Left ventricle myocardium inferior (tissue), 1 donor: Measurements from ENCODE around the gene NRXN3. TPM values are rescaled to one million over a fixed set of nuclear protein-coding genes. Genes with fewer than 3 reads are reported as not detected.

ENCODE experiments used
- DNase-seq: peaks from one replicate; pipeline ENCODE4 v3.0.0-alpha.2; 2020
- H3K27ac ChIP-seq: fragments of 200-600 bp; replicated peaks from 2 replicates; pipeline ENCODE4 v1.8.0; 2021
- H3K27me3 ChIP-seq: fragments of 200-600 bp; 2 replicates; pipeline ENCODE4 v1.8.0; 2021; ENCODE audit warnings: low read depth
- H3K36me3 ChIP-seq: fragments of 200-600 bp; 2 replicates; pipeline ENCODE4 v1.8.0; 2021
- H3K4me1 ChIP-seq: fragments of 200-600 bp; 2 replicates; pipeline ENCODE4 v1.8.0; 2021
- H3K4me3 ChIP-seq: fragments of 200-600 bp; 2 replicates; pipeline ENCODE4 v1.8.0; 2021; ENCODE audit warnings: mild to moderate bottlenecking, moderate library complexity
- H3K9me3 ChIP-seq: fragments of 200-600 bp; replicated peaks from 2 replicates; pipeline ENCODE4 v1.8.0; 2021
- intact Hi-C: fragments of 100-400 bp; cut with micrococcal nuclease; formaldehyde crosslinking; loops from one replicate; pipeline ENCODE4 v1.11.0; 2022
- total RNA-seq: library from RNA; stranded (reverse); fragmentation: NEBNext Ultra II Directional; extraction: Animal tissue kit (Norgen Biotek cat#: 25700); gene quantifications from one replicate; pipeline ENCODE4 v1.2.1, GENCODE V29; 2021
- TF ChIP-seq, protein P1 (sequence below): fragments of 200-600 bp; IDR thresholded peaks from 2 replicates; pipeline ENCODE4 v1.8.0; 2021; ENCODE audit warnings: antibody characterized with exemption, mild to moderate bottlenecking, borderline replicate concordance
- donor health status: DM: no; HTN: yes; CAD: no; lungs with severe emphysema.

NRXN3 gene
- total RNA-seq, 1 donor from 2014 or later, result 1.2 TPM

DNA sequence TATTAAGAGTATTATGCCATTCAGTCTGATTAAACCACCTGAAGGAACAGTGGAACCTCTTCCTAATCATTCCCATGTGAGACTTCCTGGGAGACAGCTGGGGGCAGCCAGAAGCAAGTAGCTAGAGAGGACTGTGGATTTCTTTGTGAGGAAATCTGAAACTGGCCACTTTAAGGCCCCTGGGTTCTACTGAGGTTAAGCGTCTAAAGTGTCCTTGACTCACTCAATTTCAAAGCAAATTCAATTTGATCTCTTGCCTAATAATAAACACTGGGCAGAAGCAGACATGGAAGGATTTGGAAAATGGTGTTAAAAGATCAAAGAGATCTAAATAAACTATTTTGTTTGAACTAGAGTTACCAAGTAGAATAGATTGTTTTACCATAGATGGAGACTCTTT is 909.9 kb downstream of the NRXN3 start:
- Histone ChIP-seq H3K27me3 (no peaks in the 10 kb centered on the region), H3K4me1 (no peaks in the 10 kb centered on the region), H3K4me3 (no peak overlapping the region), H3K9me3 (no peaks in the 10 kb centered on the region), H3K36me3 (no peaks in the 10 kb centered on the region), H3K27ac (no peak overlapping the region)
- no peak for DNase-seq
- TF ChIP-seq, protein P1, sequence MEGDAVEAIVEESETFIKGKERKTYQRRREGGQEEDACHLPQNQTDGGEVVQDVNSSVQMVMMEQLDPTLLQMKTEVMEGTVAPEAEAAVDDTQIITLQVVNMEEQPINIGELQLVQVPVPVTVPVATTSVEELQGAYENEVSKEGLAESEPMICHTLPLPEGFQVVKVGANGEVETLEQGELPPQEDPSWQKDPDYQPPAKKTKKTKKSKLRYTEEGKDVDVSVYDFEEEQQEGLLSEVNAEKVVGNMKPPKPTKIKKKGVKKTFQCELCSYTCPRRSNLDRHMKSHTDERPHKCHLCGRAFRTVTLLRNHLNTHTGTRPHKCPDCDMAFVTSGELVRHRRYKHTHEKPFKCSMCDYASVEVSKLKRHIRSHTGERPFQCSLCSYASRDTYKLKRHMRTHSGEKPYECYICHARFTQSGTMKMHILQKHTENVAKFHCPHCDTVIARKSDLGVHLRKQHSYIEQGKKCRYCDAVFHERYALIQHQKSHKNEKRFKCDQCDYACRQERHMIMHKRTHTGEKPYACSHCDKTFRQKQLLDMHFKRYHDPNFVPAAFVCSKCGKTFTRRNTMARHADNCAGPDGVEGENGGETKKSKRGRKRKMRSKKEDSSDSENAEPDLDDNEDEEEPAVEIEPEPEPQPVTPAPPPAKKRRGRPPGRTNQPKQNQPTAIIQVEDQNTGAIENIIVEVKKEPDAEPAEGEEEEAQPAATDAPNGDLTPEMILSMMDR, result no peak
- intact Hi-C loops, result no loop called here

DNA sequence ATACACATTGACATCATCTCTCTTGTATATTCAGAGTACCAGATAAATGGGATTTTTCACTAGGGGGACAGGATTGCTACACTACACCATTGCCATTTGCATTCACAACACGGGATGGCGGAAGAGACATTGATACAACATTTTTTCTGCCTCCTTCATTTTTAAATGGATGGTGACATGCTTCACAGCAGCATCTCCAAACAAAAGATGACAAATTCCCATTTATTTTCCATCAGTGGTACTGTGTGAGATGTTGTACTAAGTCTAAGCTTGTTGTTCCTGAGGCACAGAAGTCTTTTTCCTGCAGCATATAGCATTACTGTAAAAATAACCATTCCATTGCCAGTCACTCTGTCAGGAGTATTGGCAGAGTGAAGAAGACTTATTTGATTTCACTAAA is 912.7 kb downstream of the NRXN3 start:
- intact Hi-C loops, result no loop called here
- Histone ChIP-seq H3K4me1 (no peaks in the 10 kb centered on the region), H3K4me3 (no peak overlapping the region), H3K27me3 (no peaks in the 10 kb centered on the region), H3K9me3 (no peaks in the 10 kb centered on the region), H3K36me3 (no peaks in the 10 kb centered on the region), H3K27ac (no peak overlapping the region)
- TF ChIP-seq, protein P1, result no peak
- no peak for DNase-seq

DNA sequence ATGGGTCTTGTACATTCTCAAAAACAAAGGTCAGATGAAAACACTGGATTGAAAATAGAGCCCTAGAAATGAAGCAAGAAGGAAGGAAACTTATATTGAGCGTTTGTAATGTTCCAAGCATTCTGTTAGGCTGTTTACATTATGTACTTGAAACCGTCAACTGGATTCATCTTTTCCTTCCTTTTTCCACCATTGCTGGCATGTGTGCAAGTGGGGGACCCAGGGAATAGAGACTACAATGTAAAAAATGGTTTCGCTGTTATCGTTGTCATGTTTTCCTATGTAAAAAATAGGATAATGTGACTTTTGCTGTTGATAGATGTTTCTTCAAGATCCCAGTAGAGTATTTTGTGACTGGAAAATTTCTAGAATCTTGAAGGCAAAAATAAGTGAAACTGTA is 913.2 kb downstream of the NRXN3 start:
- no peak overlapping the region for H3K4me3 ChIP-seq
- no peaks in the 10 kb centered on the region for H3K4me1 ChIP-seq
- no peaks in the 10 kb centered on the region for H3K27me3 ChIP-seq
- intact Hi-C loops, result no loop called here
- H3K9me3 ChIP-seq, result no peaks in the 10 kb centered on the region
- TF ChIP-seq, protein P1, result no peak
- H3K36me3 ChIP-seq, result no peaks in the 10 kb centered on the region
- no peak for DNase-seq
- H3K27ac ChIP-seq, result no peak overlapping the region

DNA sequence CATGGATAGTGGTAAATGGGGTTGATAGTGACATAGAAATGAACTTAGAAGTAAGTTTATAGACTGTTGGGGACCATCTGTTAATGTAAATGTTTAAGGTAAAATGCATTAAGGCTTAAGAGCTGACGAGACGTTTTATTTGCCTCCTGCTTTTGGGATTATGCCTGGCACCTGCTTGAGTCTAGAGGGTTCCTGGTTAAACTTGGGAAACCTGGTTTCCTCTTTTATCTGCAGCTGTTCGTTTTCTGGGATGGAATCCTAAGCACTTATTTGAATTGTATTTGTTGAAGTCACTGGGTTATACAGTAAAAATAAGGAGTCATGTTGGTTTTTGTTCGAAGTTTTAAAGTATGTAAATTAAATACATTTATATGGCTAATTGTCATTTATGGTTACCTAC is 914.7 kb downstream of the NRXN3 start:
- Histone ChIP-seq H3K36me3 (no peaks in the 10 kb centered on the region), H3K27ac (no peak overlapping the region), H3K9me3 (no peaks in the 10 kb centered on the region), H3K4me1 (no peaks in the 10 kb centered on the region), H3K4me3 (no peak overlapping the region), H3K27me3 (no peaks in the 10 kb centered on the region)
- no peak for DNase-seq
- TF ChIP-seq, protein P1, result no peak
- intact Hi-C loops, result no loop called here

DNA sequence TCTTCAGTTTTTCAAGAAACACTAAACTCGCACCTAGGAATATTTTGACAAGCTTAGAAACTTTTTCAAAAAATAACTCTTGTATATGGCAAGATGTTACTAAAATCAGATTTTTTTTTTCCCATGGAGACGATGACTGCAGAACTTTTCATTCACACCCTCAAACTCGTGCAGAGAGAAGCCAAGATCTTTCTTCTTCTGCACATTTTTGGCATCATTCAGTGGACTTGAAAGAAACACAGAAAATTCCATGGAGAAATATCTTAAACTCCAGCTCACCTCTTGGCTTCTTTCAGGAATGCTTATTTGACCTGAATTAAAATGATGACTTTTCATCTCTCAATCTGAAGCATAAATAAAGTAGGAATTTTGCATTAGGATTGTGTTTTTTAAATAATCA is 919.4 kb downstream of the NRXN3 start:
- Histone ChIP-seq H3K4me1 (no peaks in the 10 kb centered on the region), H3K9me3 (no peaks in the 10 kb centered on the region), H3K4me3 (no peak overlapping the region), H3K27ac (no peak overlapping the region), H3K27me3 (no peaks in the 10 kb centered on the region), H3K36me3 (no peaks in the 10 kb centered on the region)
- DNase-seq, result no peak
- intact Hi-C loops, result no loop called here
- TF ChIP-seq, protein P1, result no peak
